SK-N-SH (cell line): ENCODE measurements around the gene TGFB3. TPM values are rescaled to one million over a fixed set of nuclear protein-coding genes. Genes with fewer than 3 reads are reported as not detected.

ENCODE experiments used
- CTCF ChIA-PET: fragments of 300-600, 350-600 bp; formaldehyde crosslinking; extraction: SDS; loops from one replicate; lab custom pipeline; 2021; lab: Yijun Ruan, JAX
- POLR2A ChIA-PET: fragments of 350-600 bp; sonication (Branson Sonifier 250); formaldehyde crosslinking; extraction: SDS; loops from one replicate; lab custom pipeline; 2020; ENCODE audit warnings: antibody characterized with exemption, inconsistent platforms; lab: Yijun Ruan, JAX
- DNase-seq: peaks from one replicate; pipeline ENCODE4 v3.0.0; 2012
- H2AFZ ChIP-seq: fragments of 200-600 bp; sonication (generic); 2 replicates; pipeline ENCODE4 v1.8.1; 2016; ENCODE audit warnings: antibody characterized with exemption, mild to moderate bottlenecking, low read depth
- H3F3A ChIP-seq: fragments of 200-600 bp; sonication (generic); replicated peaks from 2 replicates; pipeline ENCODE3; 2016; ENCODE audit warnings: antibody characterized with exemption, mild to moderate bottlenecking; ENCODE audit not compliant: insufficient read depth
- H3K27ac ChIP-seq, 2 experiments: fragments of 200-500 bp in 1 of 2; fragments of 200-600 bp in 1 of 2; sonication (Bioruptor generic) in 1 of 2; sonication (generic), shearing (Covaris generic) in 1 of 2; 2 replicates each; pipeline versions ENCODE4 v1.5.1 to v1.6.1; 2014 to 2016; ENCODE audit warnings: low read depth in 2 of 2, inconsistent platforms in 1 of 2, low read length in 1 of 2, mild to moderate bottlenecking in 1 of 2, mixed read lengths in 1 of 2
- H3K27me3 ChIP-seq: fragments of 200-600 bp; sonication (generic), shearing (Covaris generic); 2 replicates; pipeline ENCODE4 v1.6.1; 2016; ENCODE audit warnings: mixed run types; ENCODE audit not compliant: insufficient read depth
- H3K36me3 ChIP-seq, 2 experiments: fragments of 200-500 bp in 1 of 2; fragments of 200-600 bp in 1 of 2; sonication (Bioruptor generic) in 1 of 2; sonication (generic) in 1 of 2; replicated peaks in 1 of 2; 2 replicates each; pipeline versions ENCODE3 to v1.5.1; 2014 to 2016; ENCODE audit warnings: low read length in 1 of 2, mild to moderate bottlenecking in 1 of 2; ENCODE audit not compliant: insufficient read depth in 2 of 2, control insufficient read depth in 1 of 2
- H3K4me1 ChIP-seq, 2 experiments: fragments of 200-500 bp in 1 of 2; fragments of 200-600 bp in 1 of 2; sonication (Bioruptor generic) in 1 of 2; sonication (generic), shearing (Covaris generic) in 1 of 2; 2 replicates each; pipeline versions ENCODE4 v1.5.1 to v1.6.1; 2014 to 2016; ENCODE audit warnings: low read depth in 1 of 2, low read length in 1 of 2, mixed run types in 1 of 2; ENCODE audit not compliant: insufficient read depth in 2 of 2, control insufficient read depth in 1 of 2
- H3K4me2 ChIP-seq: fragments of 200-600 bp; sonication (generic), shearing (Covaris generic); 2 replicates; pipeline ENCODE4 v1.6.1; 2017; ENCODE audit warnings: mixed run types
- H3K4me3 ChIP-seq, 2 experiments: fragments of 200-500 bp in 1 of 2; fragments of 200-600 bp in 1 of 2; sonication (Bioruptor generic) in 1 of 2; sonication (generic), shearing (Covaris generic) in 1 of 2; 2 replicates each; pipeline versions ENCODE4 v1.5.1 to v1.8.1; 2014 to 2016; ENCODE audit warnings: low read depth in 2 of 2, inconsistent platforms in 1 of 2, low read length in 1 of 2, mild to moderate bottlenecking in 1 of 2, mixed read lengths in 1 of 2, moderate library complexity in 1 of 2
- H3K79me2 ChIP-seq: fragments of 200-600 bp; sonication (generic); 2 replicates; pipeline ENCODE4 v1.8.1; 2017; ENCODE audit warnings: mild to moderate bottlenecking; ENCODE audit not compliant: insufficient read depth
- H3K9ac ChIP-seq: fragments of 200-600 bp; sonication (generic); 2 replicates; pipeline ENCODE4 v1.6.1; 2017; ENCODE audit warnings: mixed run types
- H3K9me2 ChIP-seq: fragments of 200-600 bp; sonication (generic); 2 replicates; pipeline ENCODE4 v1.6.1; 2017; ENCODE audit warnings: mixed run types
- H3K9me3 ChIP-seq: fragments of 200-600 bp; sonication (generic); 2 replicates; pipeline ENCODE4 v1.6.1; 2017; ENCODE audit warnings: mixed run types, mild to moderate bottlenecking, moderate library complexity
- H4K20me1 ChIP-seq: fragments of 200-600 bp; sonication (generic); 2 replicates; pipeline ENCODE4 v1.6.1; 2017; ENCODE audit warnings: mild to moderate bottlenecking, mixed run types; ENCODE audit not compliant: insufficient read depth
- ELF1 ChIP-seq: IDR thresholded peaks from 2 replicates; pipeline ENCODE4 v1.4.0; 2012
- FOSL2 ChIP-seq: IDR thresholded peaks from 2 replicates; pipeline ENCODE4 v1.4.0; 2012; ENCODE audit warnings: low read depth, mild to moderate bottlenecking, moderate library complexity, borderline replicate concordance
- GATA2 ChIP-seq: sonication (generic); formaldehyde crosslinking; IDR thresholded peaks from 2 replicates; pipeline ENCODE4 v1.5.0; 2020; ENCODE audit warnings: mild to moderate bottlenecking, missing genetic modification reagents
- JUND ChIP-seq: IDR thresholded peaks from 2 replicates; pipeline ENCODE4 v1.4.0; 2012
- POLR2AphosphoS5 ChIP-seq: IDR thresholded peaks from 2 replicates; pipeline ENCODE4 v1.6.1; 2012; ENCODE audit warnings: low read depth, low read length
- RAD21 ChIP-seq: IDR thresholded peaks from 2 replicates; pipeline ENCODE4 v1.6.1; 2012; ENCODE audit warnings: mild to moderate bottlenecking, low read length
- REST ChIP-seq: IDR thresholded peaks from 2 replicates; pipeline ENCODE4 v1.6.1; 2012; ENCODE audit warnings: mild to moderate bottlenecking, low read depth, low read length, moderate library complexity
- RFX5 ChIP-seq: IDR thresholded peaks from 2 replicates; pipeline ENCODE4 v1.6.1; 2012; ENCODE audit warnings: mild to moderate bottlenecking, improper control_type of control experiment, low read length
- SIN3A ChIP-seq: IDR thresholded peaks from 2 replicates; pipeline ENCODE4 v1.6.1; 2012; ENCODE audit warnings: low read depth, mild to moderate bottlenecking, low read length, moderate library complexity, borderline replicate concordance
- SMC3 ChIP-seq: IDR thresholded peaks from 2 replicates; pipeline ENCODE4 v1.6.1; 2012; ENCODE audit warnings: low read depth, low read length, improper control_type of control experiment
- TAF1 ChIP-seq: IDR thresholded peaks from 2 replicates; pipeline ENCODE4 v1.6.1; 2012; ENCODE audit warnings: low read depth, mild to moderate bottlenecking, low read length, moderate library complexity, borderline replicate concordance
- TCF12 ChIP-seq: IDR thresholded peaks from 2 replicates; pipeline ENCODE4 v1.4.0; 2012
- TEAD4 ChIP-seq: IDR thresholded peaks from 2 replicates; pipeline ENCODE4 v1.4.0; 2012; ENCODE audit warnings: mild to moderate bottlenecking, borderline replicate concordance; ENCODE audit not compliant: insufficient read depth
- USF2 ChIP-seq: fragments of 150-350 bp; IDR thresholded peaks from 2 replicates; pipeline ENCODE4 v1.6.1; 2017; ENCODE audit warnings: antibody characterized with exemption, low read length, low read depth, borderline replicate concordance
- ZBTB33 ChIP-seq: IDR thresholded peaks from 2 replicates; pipeline ENCODE4 v1.4.0; 2012; ENCODE audit warnings: low read depth, borderline replicate concordance
- WGBS: methylation state at CpG from one replicate; pipeline ENCODE4 v1.1.6; 2017; ENCODE audit warnings: low lambda C conversion rate; 5-methylcytosine and 5-hydroxymethylcytosine counted together
- polyA plus RNA-seq, 3 experiments: library from polyadenylated mRNA; depleted of rRNA; stranded (reverse); fragments of >200 nt; gene quantifications; 2 replicates each; pipeline ENCODE4 v1.2.3, GENCODE V29; 2012

Gene TGFB3
- polyA plus RNA-seq, 1 of the 3 experiments (the other 2 are of a cell fraction): 7.6 TPM

- TF ChIP-seq ZBTB33 (no peak), TEAD4 (no peak), ELF1 (no peak), POLR2AphosphoS5 (no peak), SIN3A (no peak), TCF12 (no peak), GATA2 (CRISPR knock-in tag) (no peak), JUND (no peak), REST (no peak), TAF1 (no peak), SMC3 (no peak), FOSL2 (no peak), RFX5 (no peak), RAD21 (no peak), USF2 (no peak)
- peaks cover 0 to 10% of the 10 kb centered on the region in 2 experiments; a peak in 2 of 4 replicates for H3K4me1 ChIP-seq
- H3K27me3 ChIP-seq: no peaks in the 10 kb centered on the region
- DNase-seq: no peak
- no peak overlapping the region for H2AFZ ChIP-seq
- no peak overlapping the region for H3K27ac ChIP-seq
- no peaks in the 10 kb centered on the region for H4K20me1 ChIP-seq
- ChIA-PET POLR2A (interaction anchor here (1.6 kb wide), 1 partner anchor 15 kb away, joined by 3 read pairs; no protein-coding TSS in a partner anchor), CTCF (interaction anchor here (0.9 to 1.8 kb wide), 4 partner anchors 8 to 62 kb away, joined by 3 to 11 read pairs (median 4); partner anchors contain the start of genes IFT43 and TGFB3)
- 96% methylated on average over 1 of the region's 1 CpG for WGBS
- H3K4me2 ChIP-seq: no peak overlapping the region
- no peak overlapping the region for H3K9ac ChIP-seq
- H3F3A ChIP-seq: no peaks in the 10 kb centered on the region
- H3K79me2 ChIP-seq: no peaks in the 10 kb centered on the region
- peaks cover 27 to 85% of the 10 kb centered on the region in 2 experiments for H3K36me3 ChIP-seq
- H3K9me3 ChIP-seq: no peaks in the 10 kb centered on the region
- H3K4me3 ChIP-seq: no peak overlapping the region
- H3K9me2 ChIP-seq: no peaks in the 10 kb centered on the region
These were observed 11.8 kb upstream of the TGFB3 start for GRCh38 chr14:75993567-75994041.
